Mesangial cell (primary cell): ENCODE data around the gene FIZ1. TPM values are rescaled to one million over a fixed set of nuclear protein-coding genes. Genes with fewer than 3 reads are reported as not detected.

Source experiments
- total RNA-seq: library from RNA; depleted of rRNA; stranded (reverse); fragments of >200 nt; gene quantifications from 2 replicates; pipeline ENCODE4 v1.2.3, GENCODE V29; 2015

The FIZ1 gene, protein sequence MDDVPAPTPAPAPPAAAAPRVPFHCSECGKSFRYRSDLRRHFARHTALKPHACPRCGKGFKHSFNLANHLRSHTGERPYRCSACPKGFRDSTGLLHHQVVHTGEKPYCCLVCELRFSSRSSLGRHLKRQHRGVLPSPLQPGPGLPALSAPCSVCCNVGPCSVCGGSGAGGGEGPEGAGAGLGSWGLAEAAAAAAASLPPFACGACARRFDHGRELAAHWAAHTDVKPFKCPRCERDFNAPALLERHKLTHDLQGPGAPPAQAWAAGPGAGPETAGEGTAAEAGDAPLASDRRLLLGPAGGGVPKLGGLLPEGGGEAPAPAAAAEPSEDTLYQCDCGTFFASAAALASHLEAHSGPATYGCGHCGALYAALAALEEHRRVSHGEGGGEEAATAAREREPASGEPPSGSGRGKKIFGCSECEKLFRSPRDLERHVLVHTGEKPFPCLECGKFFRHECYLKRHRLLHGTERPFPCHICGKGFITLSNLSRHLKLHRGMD
- total RNA-seq: 6.0 and 8.5 TPM in 2 replicates

GRCh38 chr19:55599468-55599841 lies at the start of gene FIZ1:
Gene FIZ1 (minus strand): TSS chr19:55599517. CDS start chr19:55597865, 1,652 bp downstream.

GRCh38 chr19:55647732-55648584 lies 48.6 kb upstream of the FIZ1 start, which contains the start of gene CCDC106:
Gene CCDC106 (plus strand): TSS chr19:55648212. CDS start chr19:55649047, 835 bp downstream.

DNA sequence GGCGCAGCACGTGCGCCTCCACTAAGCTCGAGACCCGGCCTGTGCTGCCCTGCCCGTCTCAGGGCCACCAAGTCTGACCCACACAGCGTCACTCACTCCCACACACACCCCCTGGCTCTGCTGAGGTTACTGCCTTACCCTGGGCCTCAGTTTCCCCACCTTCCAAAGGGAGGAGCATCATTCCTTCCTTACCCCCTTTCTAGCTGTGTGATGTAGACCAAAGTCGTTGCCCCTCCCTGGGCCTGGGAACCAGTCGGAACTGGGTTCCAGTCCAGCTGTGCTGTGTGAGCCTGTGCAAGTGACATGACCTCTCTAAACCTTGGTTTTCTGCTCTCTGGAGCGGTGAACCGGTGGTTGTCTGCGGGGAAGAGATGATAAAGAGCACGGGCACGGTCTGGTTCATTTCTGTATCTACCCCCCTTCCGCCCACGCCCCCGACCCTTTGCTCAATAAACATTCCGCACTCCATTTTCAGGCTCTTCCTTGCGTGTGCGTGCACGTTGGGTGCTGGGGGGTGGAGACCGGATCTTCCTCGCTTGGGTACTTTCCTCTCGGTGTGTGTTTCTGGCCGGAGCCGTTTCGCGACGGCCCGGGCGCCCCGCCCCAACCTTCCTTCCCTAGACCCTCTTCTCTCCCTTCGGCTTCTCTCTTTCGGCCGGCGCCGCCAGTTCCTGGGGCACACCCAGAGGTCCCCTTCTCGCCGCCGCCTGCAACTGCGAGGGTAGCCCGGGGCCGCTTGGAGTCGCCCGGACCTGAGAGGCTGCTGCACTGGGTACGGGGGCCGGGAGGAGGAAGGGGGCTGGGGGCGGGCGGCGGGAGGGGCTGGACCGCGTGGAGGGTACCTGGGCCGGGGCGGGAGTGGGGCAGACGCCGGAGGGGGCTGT lies 43.9 kb upstream of the FIZ1 start, which contains the start of gene ZNF581:
TSS of gene ZNF581 (plus strand) at position 647 of the 884 bp plus-strand sequence. CDS start 923 bp downstream, outside the sequence.

GRCh38 chr19:55640577-55641425 lies 41.5 kb upstream of the FIZ1 start, which contains the start of gene ZNF580:
Gene ZNF580 (plus strand): TSS chr19:55641002. CDS start chr19:55642509, 1,507 bp downstream.

GRCh38 chr19:55624109-55625003 lies 25.0 kb upstream of the FIZ1 start, which contains the start of gene ZNF784:
Gene ZNF784 (minus strand): TSS chr19:55624566. CDS start chr19:55624561, 5 bp downstream.

DNA sequence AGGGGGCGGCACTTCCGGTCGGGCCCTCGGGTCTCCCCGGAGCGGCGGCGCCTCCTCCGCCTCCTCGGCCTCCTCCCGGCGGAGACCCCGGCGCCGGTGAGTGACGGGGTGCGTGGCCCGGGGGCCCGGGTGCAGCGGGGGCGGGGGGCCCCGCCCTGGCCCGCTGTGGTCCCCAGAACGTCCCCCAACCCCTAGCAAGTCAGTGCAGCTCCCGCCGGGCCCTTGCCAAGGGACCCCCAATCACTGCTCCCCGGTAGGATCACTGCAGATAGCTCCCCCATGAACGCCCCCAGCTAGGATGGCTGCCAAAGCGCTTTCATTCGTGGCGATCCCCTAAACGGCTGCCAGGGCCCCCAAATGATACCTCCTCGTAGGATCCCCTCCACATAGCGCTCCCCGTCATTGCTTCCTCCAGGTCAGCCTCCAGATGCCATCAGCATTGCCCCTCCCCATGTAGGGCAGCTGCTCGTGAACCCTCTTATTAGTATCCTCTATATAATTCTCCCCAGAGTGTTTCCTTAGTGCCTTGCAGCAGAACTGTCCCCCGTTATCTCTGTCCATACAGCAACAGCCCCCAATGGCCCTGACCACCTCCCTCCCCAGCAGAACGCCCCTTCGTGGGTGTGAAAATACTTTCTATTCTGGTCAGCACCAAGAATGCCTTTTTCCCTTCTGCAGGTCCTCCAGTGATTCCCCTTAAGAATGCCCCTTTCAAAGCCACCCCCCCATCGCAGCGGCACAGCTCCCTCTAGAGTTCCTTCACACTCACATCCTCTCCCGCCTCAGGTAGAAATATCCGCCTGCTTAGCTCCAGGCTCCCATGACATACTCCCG lies 6.5 kb upstream of the FIZ1 start, which contains the start of gene ZNF865:
TSS of gene ZNF865 (plus strand) at position 11 of the 834 bp plus-strand sequence. CDS start 7,972 bp downstream, outside the sequence.

GRCh38 chr19:55599842-55600661 lies 735 bp upstream of the FIZ1 start, which contains the start of gene ZNF524:
Gene ZNF524 (plus strand): TSS chr19:55600288. CDS start chr19:55602113, 1,825 bp downstream.

GRCh38 chr19:55580628-55581144 lies 18.6 kb downstream of the FIZ1 start, which contains the start of gene ZNF579:
Gene ZNF579 (minus strand): TSS chr19:55580848. CDS start chr19:55579639, 1,209 bp downstream.

GRCh38 chr19:55545443-55545842 lies 53.9 kb downstream of the FIZ1 start, which contains the start of gene SBK3:
Gene SBK3 (minus strand): TSS chr19:55545543. CDS start chr19:55545543, 0 bp downstream.

Other genes starting within 250 kb of the FIZ1 start
- gene COX6B2, start 244.8 kb downstream of the FIZ1 start, total RNA-seq: 1.0 TPM in 1 of 2 replicates, not detected in the other
- 0.13 TPM in 1 of 2 replicates, not detected in the other for gene GARIN5B, start 236.3 kb downstream of the FIZ1 start, total RNA-seq
- gene IL11, start 229.1 kb downstream of the FIZ1 start, total RNA-seq: 3.3 and 25.3 TPM in 2 replicates
- gene TMEM190, start 222.7 kb downstream of the FIZ1 start, total RNA-seq: 1.8 TPM in 1 of 2 replicates, not detected in the other
- gene TMEM238, start 215.2 kb downstream of the FIZ1 start, total RNA-seq: 1.5 and 3.3 TPM in 2 replicates
- gene RPL28, start 213.6 kb downstream of the FIZ1 start, total RNA-seq: 446 and 474 TPM in 2 replicates
- gene UBE2S, start 191.7 kb downstream of the FIZ1 start, total RNA-seq: 61.7 and 400 TPM in 2 replicates
- under 0.01 TPM in 1 of 2 replicates, not detected in the other for gene SHISA7, start 156.2 kb downstream of the FIZ1 start, total RNA-seq
- gene ISOC2, start 137.9 kb downstream of the FIZ1 start, total RNA-seq: 102 and 133 TPM in 2 replicates
- not detected in 2 replicates for gene C19orf85, start 134.8 kb downstream of the FIZ1 start, total RNA-seq
- 8.8 and 19.0 TPM in 2 replicates for gene ZNF628, start 122.9 kb downstream of the FIZ1 start, total RNA-seq
- gene NAT14, start 114.3 kb downstream of the FIZ1 start, total RNA-seq: 27.2 and 76.3 TPM in 2 replicates
- gene SSC5D, start 111.1 kb downstream of the FIZ1 start, total RNA-seq: 0.81 and 34.0 TPM in 2 replicates
- gene SBK2, start 62.4 kb downstream of the FIZ1 start, total RNA-seq: 2.4 and 7.9 TPM in 2 replicates
- gene SBK3, start 54.0 kb downstream of the FIZ1 start, total RNA-seq: 0.13 and 0.16 TPM in 2 replicates
- gene ZNF579, start 18.7 kb downstream of the FIZ1 start, total RNA-seq: 10.8 and 25.7 TPM in 2 replicates
- 18.4 and 25.5 TPM in 2 replicates for gene ZNF524, start 771 bp upstream of the FIZ1 start, total RNA-seq
- gene ZNF865, start 6.1 kb upstream of the FIZ1 start, total RNA-seq: 4.6 and 12.7 TPM in 2 replicates
- 3.7 and 6.7 TPM in 2 replicates for gene ZNF784, start 25.0 kb upstream of the FIZ1 start, total RNA-seq
- 24.8 and 59.3 TPM in 2 replicates for gene ZNF580, start 41.5 kb upstream of the FIZ1 start, total RNA-seq
- gene ZNF581, start 44.1 kb upstream of the FIZ1 start, total RNA-seq: 23.1 and 60.6 TPM in 2 replicates
- 10.6 and 30.8 TPM in 2 replicates for gene CCDC106, start 48.7 kb upstream of the FIZ1 start, total RNA-seq
- 113 and 234 TPM in 2 replicates for gene U2AF2, start 55.5 kb upstream of the FIZ1 start, total RNA-seq
- gene EPN1, start 75.7 kb upstream of the FIZ1 start, total RNA-seq: 112 and 155 TPM in 2 replicates
- gene NLRP9, start 138.9 kb upstream of the FIZ1 start, total RNA-seq: not detected in 2 replicates
- not detected in 2 replicates for gene RFPL4A, start 159.6 kb upstream of the FIZ1 start, total RNA-seq
- gene RFPL4AL1, start 169.6 kb upstream of the FIZ1 start, total RNA-seq: not detected in 2 replicates
- gene NLRP11, start 232.5 kb upstream of the FIZ1 start, total RNA-seq: not detected in 2 replicates
- gene NLRP4, start 237.0 kb upstream of the FIZ1 start, total RNA-seq: not detected in 2 replicates